NT2/D1 (cell line): ENCODE results near the gene SPATA19.

Experiments used
- DNase-seq: peaks from one replicate; pipeline ENCODE4 v3.0.0-alpha.2; 2011; ENCODE audit warnings: low read depth, low spot score
- H3K27me3 ChIP-seq: 2 replicates; pipeline ENCODE4 v1.6.0; 2011; ENCODE audit warnings: mild to moderate bottlenecking; ENCODE audit not compliant: insufficient read length, insufficient read depth
- H3K36me3 ChIP-seq: 2 replicates; pipeline ENCODE4 v1.6.1; 2011; ENCODE audit warnings: mild to moderate bottlenecking, low read length, mixed read lengths; ENCODE audit not compliant: insufficient read depth, insufficient read length
- H3K4me1 ChIP-seq: 2 replicates; pipeline ENCODE4 v1.5.1; 2011; ENCODE audit not compliant: insufficient read depth, insufficient read length
- H3K4me3 ChIP-seq: 2 replicates; pipeline ENCODE4 v1.5.1; 2011; ENCODE audit warnings: low read depth; ENCODE audit not compliant: insufficient read length
- H3K9ac ChIP-seq: 2 replicates; pipeline ENCODE4 v1.6.0; 2011; ENCODE audit warnings: low read depth; ENCODE audit not compliant: insufficient read length
- H3K9me3 ChIP-seq: 2 replicates; pipeline ENCODE4 v1.5.1; 2011; ENCODE audit warnings: mild to moderate bottlenecking, low read length; ENCODE audit not compliant: insufficient read depth
- SUZ12 ChIP-seq: IDR thresholded peaks from 2 replicates; pipeline ENCODE4 v1.6.1; 2011; ENCODE audit not compliant: insufficient read length, insufficient read depth; ENCODE audit errors: extremely low read depth
- YY1 ChIP-seq: IDR thresholded peaks from 2 replicates; pipeline ENCODE4 v1.6.1; 2011; ENCODE audit not compliant: insufficient read length, insufficient read depth
- ZNF274 ChIP-seq: IDR thresholded peaks from 2 replicates; pipeline ENCODE4 v1.6.1; 2011; ENCODE audit warnings: mild to moderate bottlenecking, low read depth, low read length

The SPATA19 gene

DNA sequence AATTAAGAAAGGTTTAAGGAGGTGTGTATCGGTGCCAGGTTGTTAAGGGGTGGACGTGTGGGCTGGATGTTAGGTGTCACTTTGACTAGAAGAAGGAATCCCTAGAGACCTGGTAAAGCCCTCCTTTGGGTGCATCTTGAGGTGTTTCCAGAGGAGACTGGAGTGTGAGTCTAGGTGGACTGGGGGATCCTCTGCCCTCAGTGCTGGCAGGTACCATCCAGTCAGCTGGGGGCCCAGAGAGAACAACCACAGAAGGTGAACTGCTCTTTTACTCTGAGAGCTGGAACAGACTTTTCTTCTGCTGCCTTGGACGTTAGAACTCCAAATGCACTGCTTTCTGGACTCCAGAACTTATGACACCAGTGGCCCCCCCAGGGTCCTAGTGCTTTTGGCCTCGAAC is 44.0 kb downstream of the SPATA19 start:
- Histone ChIP-seq H3K4me3 (no peak overlapping the region), H3K36me3 (no peaks in the 10 kb centered on the region), H3K27me3 (no peaks in the 10 kb centered on the region), H3K9me3 (peaks cover 20% of the 10 kb centered on the region; the same call in 1 of the 2 replicates), H3K9ac (no peak overlapping the region), H3K4me1 (no peaks in the 10 kb centered on the region)
- DNase-seq, result no peak
- no peak for TF ChIP-seq YY1
- TF ChIP-seq SUZ12, result no peak
- no peak for TF ChIP-seq ZNF274

DNA sequence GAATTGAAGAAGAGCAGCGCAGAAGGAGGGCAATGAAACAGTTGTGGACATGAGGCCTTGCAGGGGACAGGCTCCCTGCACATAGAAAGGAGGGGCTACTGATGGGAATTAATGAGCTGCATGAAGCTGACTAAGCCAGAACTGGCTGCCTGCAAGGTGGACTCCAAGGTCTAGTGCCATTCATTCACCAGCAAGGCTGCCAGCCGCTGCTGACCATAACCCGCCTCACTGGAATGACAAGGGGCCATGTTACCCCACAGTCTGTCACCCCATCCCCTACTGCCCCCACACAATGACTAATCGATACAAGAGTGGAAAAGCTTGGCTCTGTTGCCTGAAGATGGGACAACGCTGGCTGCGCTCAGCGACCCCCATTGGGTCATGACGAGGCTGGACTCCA is 44.6 kb downstream of the SPATA19 start:
- no peak for TF ChIP-seq SUZ12
- no peak for TF ChIP-seq ZNF274
- TF ChIP-seq YY1, result no peak
- H3K9ac ChIP-seq, result no peak overlapping the region
- no peak overlapping the region for H3K4me3 ChIP-seq
- H3K27me3 ChIP-seq, result no peaks in the 10 kb centered on the region
- no peak for DNase-seq
- H3K36me3 ChIP-seq, result no peaks in the 10 kb centered on the region
- H3K9me3 ChIP-seq, result peaks cover 25% of the 10 kb centered on the region; the same call in 1 of the 2 replicates
- no peaks in the 10 kb centered on the region for H3K4me1 ChIP-seq

DNA sequence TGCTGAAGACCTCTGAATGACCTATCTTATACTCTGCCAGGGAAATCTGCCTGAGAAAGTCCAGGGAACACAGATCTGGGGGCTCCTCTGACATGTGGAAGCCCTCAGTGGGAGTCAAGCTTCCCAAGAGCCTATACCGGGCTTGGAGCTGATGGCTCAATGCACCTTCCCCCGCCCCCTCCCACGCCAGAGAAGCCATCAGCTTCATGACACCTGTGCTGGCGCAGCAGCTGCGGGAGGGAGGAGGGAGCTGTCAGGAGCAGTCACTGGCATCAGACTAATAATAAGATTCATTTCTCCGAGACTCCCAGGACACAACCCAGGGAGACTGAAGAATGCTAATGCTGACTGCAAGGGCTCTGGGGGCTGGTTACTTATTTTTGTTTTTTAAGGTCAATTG is 47.8 kb downstream of the SPATA19 start:
- H3K27me3 ChIP-seq, result no peaks in the 10 kb centered on the region
- no peaks in the 10 kb centered on the region for H3K36me3 ChIP-seq
- peaks cover 43% of the 10 kb centered on the region; the same call in 1 of the 2 replicates for H3K9me3 ChIP-seq
- H3K4me1 ChIP-seq, result no peaks in the 10 kb centered on the region
- H3K9ac ChIP-seq, result no peak overlapping the region
- no peak overlapping the region for H3K4me3 ChIP-seq
- no peak for DNase-seq
- TF ChIP-seq ZNF274 (no peak), YY1 (no peak), SUZ12 (no peak)

DNA sequence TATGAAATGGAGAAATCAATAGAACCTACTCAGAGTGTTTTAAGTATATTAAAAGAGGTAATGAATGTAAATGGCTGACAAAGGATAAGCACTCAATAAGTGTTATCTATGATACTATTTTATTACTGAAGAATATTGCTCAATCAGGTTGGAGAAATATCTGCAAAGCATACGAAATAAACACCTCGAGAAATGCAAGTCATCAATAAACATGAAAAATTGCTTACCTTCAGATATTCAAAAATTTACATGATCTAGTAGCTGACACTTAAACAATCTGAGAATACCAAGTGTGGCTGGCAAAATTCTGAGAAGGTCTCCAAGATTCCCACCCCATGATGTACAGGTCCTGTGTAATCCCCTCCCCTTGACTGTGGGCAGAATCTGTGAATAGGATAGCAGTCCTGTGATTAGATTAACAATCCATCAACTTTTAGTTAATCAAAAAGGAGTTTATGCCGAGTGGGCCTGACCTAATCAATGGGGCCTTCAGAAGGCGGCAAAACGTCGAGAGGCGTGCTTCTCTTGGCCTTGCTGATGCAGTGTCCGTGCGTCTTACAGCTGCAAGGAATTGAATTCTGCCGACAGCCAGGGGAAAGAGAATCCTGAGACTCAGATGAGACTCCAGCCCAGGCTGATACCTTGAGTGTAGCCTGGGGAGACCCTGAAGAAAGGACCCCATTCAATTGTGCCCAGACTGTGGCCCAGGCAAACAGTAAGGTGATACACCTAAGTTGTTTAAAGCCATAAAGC is 49.1 kb downstream of the SPATA19 start:
- Histone ChIP-seq H3K4me3 (no peak overlapping the region), H3K4me1 (no peaks in the 10 kb centered on the region), H3K36me3 (no peaks in the 10 kb centered on the region), H3K9me3 (peaks cover 48% of the 10 kb centered on the region; the same call in 1 of the 2 replicates), H3K27me3 (no peaks in the 10 kb centered on the region), H3K9ac (no peak overlapping the region)
- no peak for TF ChIP-seq ZNF274
- no peak for TF ChIP-seq SUZ12
- no peak for TF ChIP-seq YY1
- no peak for DNase-seq

DNA sequence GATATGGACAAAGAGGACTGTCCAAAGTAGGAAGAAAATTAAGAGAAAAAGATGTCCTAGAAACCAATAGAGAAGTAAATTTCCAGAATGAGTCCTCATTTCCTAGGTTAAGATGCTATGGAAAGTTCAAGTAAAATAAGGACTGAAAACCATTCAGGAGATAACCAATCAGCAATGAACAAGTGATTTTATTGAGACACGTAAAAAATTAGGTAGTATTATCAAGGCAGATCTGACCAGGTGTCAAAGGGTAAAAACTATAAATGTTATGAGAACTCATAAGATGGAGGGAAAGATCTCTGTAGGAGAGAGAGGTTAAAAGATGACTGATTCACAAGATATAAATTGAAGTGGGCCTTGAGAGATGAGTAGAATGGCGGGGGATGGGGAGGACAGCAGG is 50.2 kb downstream of the SPATA19 start:
- H3K4me1 ChIP-seq, result no peaks in the 10 kb centered on the region
- peaks cover 48% of the 10 kb centered on the region; the same call in 1 of the 2 replicates for H3K9me3 ChIP-seq
- H3K27me3 ChIP-seq, result no peaks in the 10 kb centered on the region
- TF ChIP-seq YY1 (no peak), SUZ12 (no peak)
- no peak overlapping the region for H3K9ac ChIP-seq
- DNase-seq, result no peak
- H3K36me3 ChIP-seq, result no peaks in the 10 kb centered on the region
- H3K4me3 ChIP-seq, result no peak overlapping the region

DNA sequence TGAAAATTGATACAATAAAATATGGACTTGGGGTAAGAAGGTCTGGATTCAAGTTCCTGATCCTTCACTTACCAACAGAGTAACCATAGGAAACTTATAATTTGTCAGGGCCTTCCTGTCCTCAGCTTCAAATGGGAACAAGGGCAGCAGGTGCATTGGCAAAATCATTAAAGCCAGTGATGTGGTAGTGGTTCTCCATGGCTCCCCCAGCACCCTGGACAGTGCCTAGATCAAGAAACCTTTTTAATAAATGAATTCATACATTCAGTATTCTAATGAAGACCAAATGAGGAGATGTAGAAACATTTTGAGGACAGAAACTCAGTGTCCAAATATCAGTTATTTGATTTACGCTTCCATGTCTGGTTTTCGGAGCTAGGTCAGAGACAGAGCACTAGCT is 51.1 kb downstream of the SPATA19 start:
- no peak overlapping the region for H3K9ac ChIP-seq
- no peaks in the 10 kb centered on the region for H3K4me1 ChIP-seq
- peaks cover 48% of the 10 kb centered on the region; the same call in 1 of the 2 replicates for H3K9me3 ChIP-seq
- H3K36me3 ChIP-seq, result no peaks in the 10 kb centered on the region
- H3K27me3 ChIP-seq, result no peaks in the 10 kb centered on the region
- H3K4me3 ChIP-seq, result no peak overlapping the region
- no peak for DNase-seq
- no peak for TF ChIP-seq SUZ12
- no peak for TF ChIP-seq YY1
- TF ChIP-seq ZNF274, result no peak

DNA sequence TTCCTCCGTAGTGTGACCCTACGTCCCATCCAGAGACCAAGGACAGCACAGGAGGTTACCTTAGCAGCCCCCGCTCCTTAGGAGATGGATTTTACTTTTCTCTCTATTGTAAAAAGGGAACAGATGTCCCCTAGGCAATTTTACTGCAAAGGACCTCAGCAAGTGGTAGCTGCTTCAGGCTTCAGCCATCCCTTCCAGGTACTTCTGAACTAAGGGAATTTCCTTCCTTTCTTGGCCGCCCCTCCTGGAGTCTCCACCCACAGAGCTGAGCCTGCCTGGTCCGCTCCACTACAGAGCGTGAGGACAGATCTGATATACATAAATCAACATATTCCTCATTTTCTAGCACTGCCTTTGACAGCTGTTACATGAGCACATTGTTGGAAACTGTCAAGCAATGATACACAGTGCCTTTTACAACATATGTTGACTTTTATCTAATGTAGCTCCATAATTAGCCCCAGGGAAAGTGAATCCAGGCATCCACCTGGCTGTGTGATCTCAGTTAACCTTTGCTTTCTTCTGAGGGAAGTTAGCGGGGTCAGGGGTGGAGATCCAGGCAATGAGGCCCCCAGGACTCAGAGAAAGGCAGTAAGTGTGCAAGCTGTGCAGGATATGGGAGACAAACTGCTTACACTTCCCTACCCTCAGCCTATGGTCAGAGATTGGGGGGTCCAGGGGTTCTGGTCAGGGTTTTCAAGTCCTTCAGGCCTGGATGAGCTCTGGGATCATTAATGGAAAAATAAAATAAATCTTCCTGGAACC is 51.9 kb downstream of the SPATA19 start:
- no peak for DNase-seq
- no peaks in the 10 kb centered on the region for H3K36me3 ChIP-seq
- TF ChIP-seq YY1, result no peak
- no peak for TF ChIP-seq ZNF274
- TF ChIP-seq SUZ12, result no peak
- H3K4me3 ChIP-seq, result no peak overlapping the region
- H3K9ac ChIP-seq, result no peak overlapping the region
- H3K4me1 ChIP-seq, result no peaks in the 10 kb centered on the region
- peaks cover 48% of the 10 kb centered on the region; the same call in 1 of the 2 replicates for H3K9me3 ChIP-seq
- H3K27me3 ChIP-seq, result no peaks in the 10 kb centered on the region
